SJCRH30 (cell line): ENCODE data around the gene TBC1D16. TPM values are rescaled to one million over a fixed set of nuclear protein-coding genes. Genes with fewer than 3 reads are reported as not detected.
"Not testable (repeated sequence)": the region's sequence is repeated elsewhere in the genome, so short reads cannot be mapped to it uniquely, and the experiment has no call there.

Source experiments
- DNase-seq, 2 experiments: peaks; one replicate each; pipeline ENCODE4 v3.0.0-alpha.2; 2015 to 2020
- H3K27ac ChIP-seq: fragments of 250-450 bp; sonication (Bioruptor Pico); 2 replicates; pipeline ENCODE4 v1.5.1; 2020; ENCODE audit warnings: mild to moderate bottlenecking, moderate library complexity
- H3K27me3 ChIP-seq: fragments of 250-450 bp; sonication (Bioruptor Pico); 2 replicates; pipeline ENCODE4 v1.5.1; 2020; ENCODE audit warnings: mild to moderate bottlenecking, moderate library complexity
- H3K36me3 ChIP-seq: fragments of 250-450 bp; sonication (Bioruptor Pico); 2 replicates; pipeline ENCODE4 v1.5.1; 2020; ENCODE audit warnings: mild to moderate bottlenecking, moderate library complexity
- H3K4me1 ChIP-seq: fragments of 250-450 bp; sonication (Bioruptor Pico); 2 replicates; pipeline ENCODE4 v1.5.1; 2020; ENCODE audit warnings: mild to moderate bottlenecking, moderate library complexity
- H3K4me3 ChIP-seq: fragments of 250-450 bp; sonication (Bioruptor Pico); 2 replicates; pipeline ENCODE4 v1.5.1; 2020; ENCODE audit warnings: mild to moderate bottlenecking, moderate library complexity
- H3K9me3 ChIP-seq: fragments of 250-450 bp; sonication (Bioruptor Pico); replicated peaks from 2 replicates; pipeline ENCODE4 v1.5.1; 2020; ENCODE audit warnings: mild to moderate bottlenecking, moderate library complexity
- total RNA-seq: library from RNA; depleted of rRNA; stranded (reverse); fragments of >200 nt; shearing (Covaris generic); gene quantifications from 2 replicates; pipeline ENCODE4 v1.2.3, GENCODE V29; 2014

Gene TBC1D16
- total RNA-seq, 1 experiment from 2014 or later = 61.6 TPM

DNA sequence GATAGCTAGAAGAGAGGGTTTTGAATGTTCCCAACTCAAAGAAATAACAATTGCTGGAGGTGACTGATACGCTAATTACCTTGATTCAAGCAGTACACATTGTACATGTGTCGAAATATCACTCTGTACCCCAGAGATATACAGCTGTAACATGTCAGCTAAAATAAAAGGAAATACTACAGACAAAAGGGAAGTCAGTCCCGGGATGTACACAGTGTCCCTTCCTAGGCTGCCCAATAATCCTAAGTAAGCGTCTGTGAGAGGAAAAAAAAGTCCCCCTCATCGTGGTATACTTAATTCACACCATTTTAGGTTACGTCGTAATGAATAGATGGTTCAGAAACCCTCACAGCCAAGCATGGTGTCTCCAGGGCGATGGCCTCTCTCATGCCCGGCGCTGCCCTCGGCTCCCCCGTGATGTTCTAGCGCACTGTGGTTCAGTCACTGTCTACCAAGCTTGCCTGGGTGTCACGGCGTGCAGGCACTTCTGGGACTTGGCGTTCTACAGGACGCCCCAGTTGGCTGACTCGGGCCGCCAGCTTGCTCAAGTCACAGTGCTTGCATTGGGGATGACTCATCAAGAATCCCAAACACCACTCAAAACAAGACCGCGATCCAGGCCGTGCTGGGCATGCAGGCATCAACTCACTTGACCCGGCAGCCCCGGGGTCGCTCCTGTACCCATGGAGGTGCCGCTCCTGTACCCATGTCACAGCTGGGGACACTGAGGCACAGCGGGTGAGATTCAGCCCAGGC is 28.3 kb upstream of the TBC1D16 start:
- peak in 1 of 2 experiments; percentile 43 for DNase-seq
- H3K4me3 ChIP-seq = no peak overlapping the region
- no peaks in the 10 kb centered on the region for H3K36me3 ChIP-seq
- no peaks in the 10 kb centered on the region for H3K27me3 ChIP-seq
- no peak overlapping the region for H3K27ac ChIP-seq
- no peaks in the 10 kb centered on the region for H3K9me3 ChIP-seq
- H3K4me1 ChIP-seq = peaks cover 12% of the 10 kb centered on the region

DNA sequence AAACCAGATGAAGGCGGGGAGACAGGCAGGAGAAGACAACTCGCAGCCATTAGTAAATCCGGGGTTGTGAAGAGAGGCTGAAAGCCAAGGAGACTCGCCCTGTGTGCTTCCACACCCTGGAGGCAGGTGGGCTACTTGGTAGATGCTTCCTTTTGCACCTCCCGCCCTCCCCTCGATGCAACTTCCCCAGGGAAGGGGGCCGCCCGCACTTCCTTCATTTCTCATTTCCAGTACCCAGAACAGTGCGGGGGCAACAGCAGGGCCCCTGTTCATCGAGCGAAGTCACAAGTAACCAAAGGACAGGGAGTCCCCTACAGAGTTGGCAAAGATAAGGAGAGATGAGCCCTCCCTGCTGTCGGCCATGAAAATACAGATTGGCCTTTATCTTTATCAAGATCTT is 25.7 kb upstream of the TBC1D16 start:
- H3K27me3 ChIP-seq = no peaks in the 10 kb centered on the region
- no peaks in the 10 kb centered on the region for H3K9me3 ChIP-seq
- H3K4me3 ChIP-seq = no peak overlapping the region
- H3K4me1 ChIP-seq = peaks cover 8% of the 10 kb centered on the region
- no peaks in the 10 kb centered on the region for H3K36me3 ChIP-seq
- H3K27ac ChIP-seq = no peak overlapping the region
- DNase-seq = no peak

DNA sequence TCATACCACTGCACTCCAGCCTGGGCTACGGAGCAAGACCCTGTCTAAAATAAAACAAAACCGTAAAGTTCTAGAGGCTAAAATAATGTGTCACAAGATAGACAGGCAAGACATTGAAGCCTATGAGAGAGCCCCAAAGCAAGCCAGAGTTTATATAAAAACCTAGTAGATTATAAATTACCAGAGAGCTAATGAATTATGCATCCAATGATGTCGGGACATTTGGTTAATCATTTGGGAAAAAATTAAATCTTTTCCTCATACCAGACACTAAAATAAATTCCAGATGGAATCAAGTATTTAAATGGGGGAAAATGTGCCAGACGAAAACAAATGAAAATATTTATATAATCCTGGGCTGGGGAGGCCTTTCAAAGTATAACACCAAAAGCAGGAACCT is 25.0 kb upstream of the TBC1D16 start:
- Histone ChIP-seq H3K4me1 (peaks cover 8% of the 10 kb centered on the region), H3K36me3 (no peaks in the 10 kb centered on the region), H3K27me3 (no peaks in the 10 kb centered on the region), H3K27ac (no peak overlapping the region), H3K9me3 (no peaks in the 10 kb centered on the region), H3K4me3 (no peak overlapping the region)
- no peak for DNase-seq

DNA sequence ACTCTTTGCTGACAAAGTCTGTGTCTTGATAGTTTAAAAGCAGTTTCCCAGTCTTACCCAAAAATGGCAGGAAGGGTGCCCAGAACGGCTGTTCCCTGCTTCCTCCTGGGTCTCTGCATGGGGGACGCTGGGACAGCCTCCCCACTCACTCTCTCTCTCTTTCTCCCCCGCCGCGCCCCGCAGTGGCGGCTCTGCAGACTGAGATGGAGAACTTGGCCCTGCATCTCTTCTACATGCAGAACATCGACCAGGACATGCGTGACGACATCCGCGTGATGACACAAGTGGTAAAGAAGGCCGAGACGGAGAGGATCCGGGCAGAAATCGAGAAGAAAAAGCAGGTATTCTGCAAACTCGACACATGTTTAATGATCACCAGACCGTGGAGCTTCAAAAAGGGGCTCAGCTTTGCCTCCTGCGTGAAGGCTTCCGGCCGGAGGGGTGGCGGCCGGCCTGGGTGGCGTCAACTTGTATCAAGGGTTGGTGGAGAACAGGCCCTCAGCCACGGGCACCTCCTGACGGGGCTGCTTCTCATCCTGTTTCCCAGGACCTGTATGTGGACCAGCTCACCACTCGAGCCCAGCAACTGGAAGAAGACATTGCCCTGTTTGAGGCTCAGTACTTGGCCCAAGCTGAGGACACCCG is 22.8 kb upstream of the TBC1D16 start:
- Histone ChIP-seq H3K36me3 (no peaks in the 10 kb centered on the region), H3K4me3 (no peak overlapping the region), H3K27me3 (no peaks in the 10 kb centered on the region), H3K4me1 (no peaks in the 10 kb centered on the region), H3K9me3 (no peaks in the 10 kb centered on the region), H3K27ac (no peak overlapping the region)
- no peak for DNase-seq

DNA sequence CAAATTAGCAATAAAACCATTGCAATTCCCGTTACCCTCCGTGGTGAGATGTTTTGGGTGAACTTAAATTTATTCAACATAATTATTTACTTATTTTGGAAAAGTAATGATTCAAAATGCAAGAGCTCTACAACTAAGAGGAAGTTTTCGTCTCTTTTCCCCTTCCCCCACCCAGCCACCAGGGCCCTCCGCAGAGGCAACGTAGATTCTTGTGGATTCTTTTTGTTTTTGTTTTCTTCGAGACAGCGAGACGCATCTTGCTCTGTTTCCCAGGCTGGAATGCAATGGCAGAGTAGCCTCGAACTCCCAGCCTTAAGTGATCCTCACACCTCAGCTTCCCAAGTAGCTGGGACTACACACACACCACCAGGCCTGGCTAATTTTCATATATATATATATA is 19.9 kb upstream of the TBC1D16 start:
- Histone ChIP-seq H3K27me3 (no peaks in the 10 kb centered on the region), H3K4me1 (no peaks in the 10 kb centered on the region), H3K4me3 (no peak overlapping the region), H3K36me3 (no peaks in the 10 kb centered on the region), H3K27ac (no peak overlapping the region), H3K9me3 (no peaks in the 10 kb centered on the region)
- DNase-seq = no peak

DNA sequence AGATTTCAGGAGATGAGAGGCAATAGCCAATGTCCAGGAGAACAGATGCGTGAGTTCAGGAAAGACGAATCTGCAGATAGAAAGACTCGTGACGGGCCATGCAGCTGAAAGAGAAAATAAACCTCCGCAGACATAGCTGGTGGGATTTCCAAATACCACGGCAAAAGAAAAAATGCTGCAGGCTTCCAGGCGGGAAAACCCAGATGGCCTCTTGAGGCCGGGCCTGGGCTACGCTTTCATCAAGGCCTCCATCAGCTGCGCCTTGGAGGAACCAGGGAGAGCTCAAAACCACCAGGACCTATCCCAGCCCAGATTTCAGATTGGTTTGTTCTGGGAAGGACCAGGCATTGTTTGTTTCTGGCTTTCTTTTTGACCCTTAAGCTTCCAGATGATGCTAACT is 17.4 kb upstream of the TBC1D16 start:
- no peak for DNase-seq
- Histone ChIP-seq H3K4me3 (no peak overlapping the region), H3K4me1 (no peaks in the 10 kb centered on the region), H3K27ac (no peak overlapping the region), H3K27me3 (no peaks in the 10 kb centered on the region), H3K36me3 (no peaks in the 10 kb centered on the region), H3K9me3 (no peaks in the 10 kb centered on the region)

DNA sequence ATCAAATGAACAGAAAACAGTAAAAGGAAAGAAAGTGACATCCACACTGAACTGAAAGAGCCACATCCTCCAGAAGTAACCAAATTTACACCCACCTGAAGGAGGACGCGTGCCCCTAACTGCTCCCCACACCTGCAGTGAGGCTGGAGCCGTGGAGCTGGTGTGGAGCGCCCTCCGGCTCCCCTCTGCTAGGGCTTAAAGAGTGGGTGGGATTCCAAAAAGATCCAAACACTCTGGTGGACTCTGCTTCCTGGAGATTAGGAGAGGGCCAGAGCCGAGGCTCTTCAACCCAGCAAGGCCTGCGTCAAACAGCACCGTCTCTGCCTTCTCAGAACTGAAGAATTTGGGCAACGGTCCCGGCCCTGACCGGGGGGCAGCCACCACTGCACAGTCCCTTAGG is 16.0 kb upstream of the TBC1D16 start:
- Histone ChIP-seq H3K27me3 (no peaks in the 10 kb centered on the region), H3K9me3 (no peaks in the 10 kb centered on the region), H3K27ac (no peak overlapping the region), H3K4me3 (no peak overlapping the region), H3K36me3 (no peaks in the 10 kb centered on the region), H3K4me1 (no peaks in the 10 kb centered on the region)
- DNase-seq = no peak

DNA sequence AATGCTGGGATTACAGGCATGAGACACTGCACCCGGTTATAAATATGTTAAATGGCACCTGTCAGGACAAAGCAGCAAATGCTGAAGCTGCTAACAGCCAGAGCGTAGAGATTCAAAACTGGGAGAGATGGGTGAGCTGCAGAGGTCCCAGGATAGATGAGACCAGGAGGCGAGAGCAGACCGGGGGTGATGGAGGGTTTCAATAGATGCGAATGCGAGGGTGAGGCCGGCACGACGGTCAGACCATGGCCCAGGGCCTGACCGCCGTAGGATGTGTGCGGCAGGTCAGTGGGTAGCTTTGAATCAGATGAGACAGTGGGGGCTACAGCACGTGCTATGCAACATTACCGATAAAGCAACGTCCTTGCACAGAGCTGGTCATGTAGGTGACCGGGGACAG is 15.0 kb upstream of the TBC1D16 start:
- Histone ChIP-seq H3K27me3 (no peaks in the 10 kb centered on the region), H3K4me1 (no peaks in the 10 kb centered on the region), H3K9me3 (no peaks in the 10 kb centered on the region), H3K4me3 (no peak overlapping the region), H3K36me3 (no peaks in the 10 kb centered on the region), H3K27ac (no peak overlapping the region)
- no peak for DNase-seq

DNA sequence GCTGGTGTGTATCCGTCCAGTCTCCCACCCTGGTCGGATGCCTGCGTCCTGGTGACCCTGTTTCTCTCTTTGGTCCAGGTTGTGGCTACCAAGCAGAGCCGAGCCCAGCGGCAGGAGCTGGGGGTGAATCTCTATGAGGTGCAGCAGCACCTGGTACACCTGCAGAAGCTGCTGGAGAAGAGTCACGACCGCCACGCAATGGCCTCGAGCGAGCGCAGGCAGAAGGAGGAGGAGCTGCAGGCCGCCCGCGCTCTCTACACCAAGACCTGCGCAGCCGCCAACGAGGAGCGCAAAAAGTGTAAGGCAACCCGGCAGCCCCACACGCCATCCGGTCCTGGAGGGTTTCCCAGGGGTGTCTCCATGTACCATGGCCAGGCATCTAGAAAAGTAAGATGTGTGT is 14.3 kb upstream of the TBC1D16 start:
- no peak overlapping the region for H3K27ac ChIP-seq
- DNase-seq = no peak

DNA sequence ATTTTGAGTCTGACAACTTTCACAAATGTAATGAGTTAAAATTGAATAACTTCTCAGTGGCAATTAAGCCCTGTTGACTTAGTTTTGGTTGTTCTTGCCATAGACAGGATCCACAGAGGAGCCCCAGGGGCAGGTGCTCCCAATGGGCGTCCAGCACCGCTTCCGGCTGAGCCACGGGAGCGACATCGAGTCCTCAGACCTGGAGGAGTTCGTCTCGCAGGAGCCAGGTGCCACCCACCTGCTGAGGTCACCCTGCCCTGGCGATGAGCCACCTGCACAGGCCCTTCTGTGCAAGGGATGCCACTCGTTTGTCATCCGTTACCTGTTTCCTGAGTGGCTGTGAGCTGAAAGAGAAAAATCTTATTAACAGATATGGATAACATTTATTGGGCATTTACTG is 11.5 kb upstream of the TBC1D16 start:
- DNase-seq = no peak
- no peaks in the 10 kb centered on the region for H3K27me3 ChIP-seq
- H3K4me3 ChIP-seq = no peak overlapping the region
- no peaks in the 10 kb centered on the region for H3K4me1 ChIP-seq
- no peak overlapping the region for H3K27ac ChIP-seq
- H3K9me3 ChIP-seq = 0 out of 2 replicates have a peak, but pooled peaks cover 3% of the 10 kb centered on the region
- peaks cover 2% of the 10 kb centered on the region; the same call in 1 of the 2 replicates for H3K36me3 ChIP-seq

More for the DNA sequence above, 14.3 kb upstream of the TBC1D16 start:
- Histone ChIP-seq H3K4me3 (no peak overlapping the region), H3K4me1 (no peaks in the 10 kb centered on the region), H3K36me3 (no peaks in the 10 kb centered on the region), H3K9me3 (no peaks in the 10 kb centered on the region), H3K27me3 (no peaks in the 10 kb centered on the region)

DNA sequence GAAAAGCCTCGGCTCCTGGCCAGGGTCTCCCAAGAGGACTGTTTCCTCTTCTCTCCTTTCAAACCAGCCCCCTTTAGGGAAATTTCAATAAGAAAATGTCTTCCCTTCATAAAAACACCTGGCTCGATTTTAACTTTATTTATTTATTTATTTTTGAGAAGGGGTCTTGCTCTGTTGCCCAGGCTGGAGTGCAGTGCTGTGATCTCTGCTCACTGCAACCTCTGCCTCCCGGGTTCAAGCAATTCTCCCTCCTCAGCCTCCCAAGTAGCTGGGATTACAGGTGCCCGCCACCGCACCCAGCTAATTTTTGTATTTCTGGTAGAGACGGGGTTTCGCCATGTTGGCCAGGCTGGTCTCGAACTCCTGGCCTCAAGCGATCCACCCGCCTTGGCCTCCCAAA is 11.0 kb upstream of the TBC1D16 start:
- DNase-seq = not testable (repeated sequence)

DNA sequence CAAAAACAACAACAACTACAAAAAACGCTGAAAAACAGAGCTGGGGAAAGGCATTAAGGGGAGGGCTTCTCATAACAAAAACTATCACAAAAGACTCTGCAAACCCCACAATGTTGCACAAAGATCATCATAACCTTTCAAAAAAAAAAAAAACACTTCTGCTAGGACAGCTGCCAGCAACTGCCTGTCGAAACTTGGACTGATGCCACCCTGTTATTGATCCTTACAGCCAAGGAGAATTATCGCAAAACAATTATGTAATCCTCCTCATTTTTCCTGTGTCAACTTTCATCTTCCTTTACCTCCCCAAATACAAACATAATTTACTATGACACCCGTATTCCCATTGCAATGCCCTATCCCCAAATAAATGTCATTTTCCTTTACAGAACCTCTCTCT is 10.0 kb upstream of the TBC1D16 start:
- Histone ChIP-seq H3K27me3 (no peaks in the 10 kb centered on the region), H3K4me3 (no peak overlapping the region), H3K9me3 (0 out of 2 replicates have a peak, but pooled peaks cover 3% of the 10 kb centered on the region), H3K4me1 (no peaks in the 10 kb centered on the region), H3K27ac (no peak overlapping the region), H3K36me3 (peaks cover 8% of the 10 kb centered on the region; the same call in 1 of the 2 replicates)
- DNase-seq = no peak

More for the DNA sequence above, 11.0 kb upstream of the TBC1D16 start:
- H3K36me3 ChIP-seq, H3K9me3 ChIP-seq, H3K4me3 ChIP-seq, H3K4me1 ChIP-seq, H3K27me3 ChIP-seq, H3K27ac ChIP-seq: not testable (repeated sequence)

DNA sequence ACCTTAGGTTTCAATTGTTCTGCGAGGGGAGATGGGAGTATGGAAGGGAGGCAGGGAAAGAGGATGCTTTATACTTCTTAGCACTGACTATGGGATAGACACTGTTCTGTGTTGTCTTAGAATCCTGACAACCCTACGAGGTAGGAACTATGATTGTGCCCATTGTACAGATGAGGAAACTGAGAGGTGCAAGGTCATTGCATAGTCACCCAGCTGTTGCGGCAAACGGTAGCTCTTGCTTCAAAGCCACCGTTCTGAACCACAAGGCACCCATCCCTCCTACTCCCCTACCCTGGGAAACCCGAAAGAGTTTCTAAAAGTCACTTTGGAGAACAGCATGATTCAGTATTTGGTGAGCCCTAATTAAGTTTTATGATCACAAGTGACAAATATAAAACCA is 8.3 kb upstream of the TBC1D16 start:
- no peaks in the 10 kb centered on the region for H3K4me1 ChIP-seq
- H3K27ac ChIP-seq = no peak overlapping the region
- H3K4me3 ChIP-seq = no peak overlapping the region
- 0 out of 2 replicates have a peak, but pooled peaks cover 3% of the 10 kb centered on the region for H3K9me3 ChIP-seq
- peaks cover 8% of the 10 kb centered on the region; the same call in 1 of the 2 replicates for H3K36me3 ChIP-seq
- H3K27me3 ChIP-seq = no peaks in the 10 kb centered on the region
- no peak for DNase-seq

DNA sequence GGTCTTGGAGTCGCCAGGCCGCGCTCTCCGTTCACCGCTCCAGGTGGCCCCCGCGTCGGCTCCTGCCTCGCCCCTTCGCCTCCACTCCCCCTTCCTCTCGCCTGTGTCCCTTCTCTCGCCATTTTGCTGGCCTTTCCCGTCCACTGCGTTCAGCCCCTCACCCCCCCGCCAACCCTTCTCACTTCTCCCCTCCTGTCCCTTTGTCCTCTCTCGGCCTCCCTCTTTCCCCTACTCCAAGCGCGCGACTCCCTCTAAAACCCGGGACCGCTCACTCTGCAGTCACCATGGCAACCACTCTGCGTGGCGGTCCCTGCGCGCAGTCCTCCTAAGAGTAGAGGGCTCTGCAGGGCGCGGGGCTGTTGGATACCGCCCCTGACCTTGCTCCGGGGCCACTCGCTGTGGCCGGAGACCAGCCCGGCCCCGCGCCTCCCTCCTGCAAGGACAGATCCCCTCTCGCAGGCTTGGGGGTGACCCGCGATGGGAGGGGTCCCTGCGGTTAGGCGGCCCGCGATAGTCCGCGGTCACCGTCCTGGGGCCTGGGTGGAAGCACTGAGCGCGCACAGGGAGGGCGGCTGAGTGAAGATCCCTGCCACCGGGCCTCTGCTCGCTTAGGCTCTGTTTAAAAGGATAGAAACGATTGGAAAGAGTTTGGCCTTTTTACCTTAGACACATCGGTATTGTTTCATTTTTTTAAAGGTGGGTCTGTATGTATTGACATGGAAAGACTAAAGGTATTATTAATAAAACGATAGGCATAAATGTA is 1.2 kb upstream of the TBC1D16 start:
- Histone ChIP-seq H3K36me3 (0 out of 2 replicates have a peak, but pooled peaks cover 10% of the 10 kb centered on the region), H3K27me3 (no peaks in the 10 kb centered on the region), H3K9me3 (no peaks in the 10 kb centered on the region), H3K27ac (peak overlapping the region; percentile 82), H3K4me1 (peaks cover 14% of the 10 kb centered on the region), H3K4me3 (peak overlapping the region; percentile 93)
- DNase-seq = peak; percentile 88 to 89
